ENCODE results near the gene RALY. TPM values are rescaled to one million over a fixed set of nuclear protein-coding genes. Genes with fewer than 3 reads are reported as not detected.
A peak's percentile ranks its signal among the peaks of the same experiment; 100 is the strongest.

RALY gene
- total RNA-seq, 1 experiment from 2014 or later, result 162 TPM

DNA sequence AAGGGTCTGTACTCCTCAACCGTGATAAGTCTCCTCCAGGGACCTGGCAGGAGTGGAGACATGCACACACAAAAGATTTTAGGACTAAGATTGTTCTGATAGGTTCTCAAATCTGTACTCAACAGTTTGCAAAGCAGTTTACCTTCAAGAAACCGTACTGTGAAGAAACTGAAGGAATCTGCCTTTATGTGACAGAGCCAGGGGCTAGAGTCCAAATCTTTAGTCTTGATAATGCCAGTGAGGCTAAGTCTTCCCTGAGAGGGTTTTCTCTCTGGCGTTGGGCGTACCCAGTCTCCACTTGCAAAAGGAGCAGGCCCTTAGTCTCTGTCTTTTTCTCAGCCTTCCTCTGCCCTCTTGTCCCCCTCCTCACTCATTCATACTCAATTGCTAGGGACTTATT lies 47.5 kb downstream of the RALY start:
- Histone ChIP-seq H3K27me3 (no peaks in the 10 kb centered on the region), H3K27ac (no peak overlapping the region), H3K36me3 (peaks cover 5% of the 10 kb centered on the region; the same call in 1 of the 2 replicates), H3K4me1 (peaks cover 40% of the 10 kb centered on the region), H3K4me3 (no peak overlapping the region), H3K9me3 (replicated peaks) (no peaks in the 10 kb centered on the region)
- no peak for DNase-seq

DNA sequence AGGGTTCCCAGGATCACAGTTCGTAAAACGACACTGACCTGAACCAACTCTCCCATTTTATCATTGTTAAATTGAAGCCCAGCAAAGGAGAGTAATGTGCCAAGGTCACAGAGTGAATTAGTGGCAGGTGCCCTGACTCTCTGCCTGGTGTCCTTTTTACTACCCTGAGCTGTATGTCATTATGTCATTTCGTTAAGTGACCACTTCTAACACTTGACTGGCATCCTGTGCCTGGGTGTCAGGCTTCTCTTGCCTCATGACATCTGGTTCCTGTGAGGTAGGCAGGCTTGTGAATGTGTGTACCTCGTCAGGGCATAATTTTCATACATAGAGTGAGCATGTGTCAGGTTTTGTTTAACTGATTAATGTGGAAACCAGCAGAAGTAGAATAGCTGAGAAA lies 48.6 kb downstream of the RALY start:
- H3K9me3 ChIP-seq (replicated peaks), result no peaks in the 10 kb centered on the region
- H3K27ac ChIP-seq, result no peak overlapping the region
- peaks cover 29% of the 10 kb centered on the region for H3K4me1 ChIP-seq
- no peak overlapping the region for H3K4me3 ChIP-seq
- H3K27me3 ChIP-seq, result no peaks in the 10 kb centered on the region
- peaks cover 5% of the 10 kb centered on the region; the same call in 1 of the 2 replicates for H3K36me3 ChIP-seq
- no peak for DNase-seq

DNA sequence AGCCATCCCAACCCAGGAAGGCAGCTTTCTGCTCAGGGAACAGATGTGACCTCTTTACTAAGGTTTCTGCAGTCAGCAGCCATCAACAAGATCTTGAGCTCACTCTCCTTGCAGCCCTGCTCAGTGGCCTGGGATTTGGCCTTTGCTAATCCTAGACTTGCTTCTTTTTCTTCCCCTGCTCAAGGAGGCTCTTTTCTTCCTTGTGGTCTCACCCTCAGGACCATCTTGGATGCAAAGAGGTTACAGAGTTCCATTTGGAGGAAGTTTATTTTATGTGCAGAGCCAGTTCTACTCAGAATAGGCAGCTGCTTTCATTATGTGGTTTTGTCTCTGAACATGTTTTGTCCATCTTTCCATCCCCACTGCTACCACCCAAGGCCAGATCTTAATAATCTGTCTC lies 49.3 kb downstream of the RALY start:
- no peak overlapping the region for H3K27ac ChIP-seq
- DNase-seq, result no peak

DNA sequence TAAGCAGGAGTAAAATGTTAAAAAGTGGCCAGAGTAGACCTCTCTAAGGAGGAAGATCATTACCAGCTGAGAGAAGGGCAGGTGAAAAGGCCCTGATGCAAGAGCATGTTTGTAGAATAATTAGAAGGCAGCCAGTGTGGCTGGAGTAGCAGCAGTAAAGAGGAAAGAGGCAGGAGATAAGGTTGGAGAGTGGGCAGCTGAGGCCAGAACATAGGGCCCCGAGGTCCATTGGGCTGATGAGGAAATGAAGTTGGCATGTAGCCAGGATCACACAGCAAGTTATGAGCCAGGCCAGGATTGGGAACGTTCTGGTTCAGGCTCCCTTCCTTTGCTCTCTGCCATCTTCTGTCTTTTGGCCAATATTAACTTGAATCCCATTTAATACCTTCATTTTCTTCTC lies 51.6 kb downstream of the RALY start:
- peak in 1 of 2 experiments; percentile 44 for DNase-seq

More for the DNA sequence above, 49.3 kb downstream of the RALY start:
- no peaks in the 10 kb centered on the region for H3K9me3 ChIP-seq (replicated peaks)
- H3K4me3 ChIP-seq, result no peak overlapping the region
- H3K27me3 ChIP-seq, result no peaks in the 10 kb centered on the region
- peaks cover 23% of the 10 kb centered on the region for H3K4me1 ChIP-seq
- H3K36me3 ChIP-seq, result peaks cover 5% of the 10 kb centered on the region; the same call in 1 of the 2 replicates

GRCh38 chr20:34045930-34046725 lies 52.4 kb downstream of the RALY start:
- no peak overlapping the region for H3K27ac ChIP-seq
- DNase-seq, result no peak
- no peaks in the 10 kb centered on the region for H3K27me3 ChIP-seq

More for the DNA sequence above, 51.6 kb downstream of the RALY start:
- Histone ChIP-seq H3K9me3 (replicated peaks) (no peaks in the 10 kb centered on the region), H3K4me1 (peaks cover 13% of the 10 kb centered on the region), H3K27me3 (no peaks in the 10 kb centered on the region), H3K4me3 (no peak overlapping the region), H3K36me3 (no peaks in the 10 kb centered on the region), H3K27ac (no peak overlapping the region)

GRCh38 chr20:34047010-34047687 lies 53.4 kb downstream of the RALY start:
- no peak overlapping the region for H3K4me3 ChIP-seq

More at GRCh38 chr20:34045930-34046725, 52.4 kb downstream of the RALY start:
- Histone ChIP-seq H3K4me1 (peaks cover 13% of the 10 kb centered on the region), H3K4me3 (no peak overlapping the region), H3K9me3 (replicated peaks) (no peaks in the 10 kb centered on the region), H3K36me3 (no peaks in the 10 kb centered on the region)

DNA sequence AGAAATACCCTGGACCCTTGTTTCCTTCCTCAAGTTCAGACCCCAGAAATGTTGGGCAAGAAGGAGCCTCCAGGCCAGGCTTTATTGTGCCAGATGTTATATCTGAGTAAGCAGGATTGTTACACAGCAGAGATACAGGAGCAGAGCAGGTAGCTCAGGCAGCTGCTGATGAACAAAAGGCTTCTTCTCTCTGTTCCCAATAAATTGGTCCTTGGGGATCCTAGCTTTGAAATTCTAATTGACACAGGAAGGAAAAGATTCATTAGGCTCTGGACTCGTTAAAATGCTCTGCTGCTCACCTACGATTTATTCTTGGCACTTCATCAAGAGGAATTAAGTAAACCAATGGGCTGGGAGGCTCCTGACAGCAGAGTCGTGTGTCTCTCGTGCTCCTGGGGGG lies 54.2 kb downstream of the RALY start:
- Histone ChIP-seq H3K4me3 (no peak overlapping the region), H3K36me3 (no peaks in the 10 kb centered on the region), H3K27me3 (no peaks in the 10 kb centered on the region), H3K9me3 (replicated peaks) (no peaks in the 10 kb centered on the region), H3K27ac (no peak overlapping the region), H3K4me1 (peaks cover 13% of the 10 kb centered on the region)
- DNase-seq, result no peak

More at GRCh38 chr20:34047010-34047687, 53.4 kb downstream of the RALY start:
- H3K36me3 ChIP-seq, result no peaks in the 10 kb centered on the region
- DNase-seq, result no peak
- H3K27me3 ChIP-seq, result no peaks in the 10 kb centered on the region
- no peaks in the 10 kb centered on the region for H3K9me3 ChIP-seq (replicated peaks)
- no peak overlapping the region for H3K27ac ChIP-seq
- peaks cover 13% of the 10 kb centered on the region for H3K4me1 ChIP-seq

DNA sequence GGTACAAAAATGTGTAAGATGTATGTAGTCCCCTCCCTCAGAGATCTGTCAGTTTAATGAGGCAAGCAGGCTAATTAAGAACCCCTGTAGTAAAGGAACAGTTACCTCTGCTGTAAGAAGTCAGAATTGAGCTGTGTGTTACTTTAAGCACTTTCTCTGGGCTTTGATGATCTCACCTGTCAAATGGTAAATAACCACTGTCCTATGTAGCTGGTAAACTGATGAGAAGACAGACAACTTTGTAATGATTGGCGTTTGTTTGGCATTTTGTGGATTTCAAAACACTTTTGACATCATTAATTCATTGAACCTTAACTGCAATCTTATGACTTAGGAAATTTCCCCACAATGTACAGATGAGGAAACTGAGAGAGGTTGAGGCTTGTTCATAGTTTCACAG lies 55.7 kb downstream of the RALY start:
- H3K4me3 ChIP-seq, result no peak overlapping the region
- H3K27ac ChIP-seq, result no peak overlapping the region
- no peaks in the 10 kb centered on the region for H3K27me3 ChIP-seq
- H3K36me3 ChIP-seq, result no peaks in the 10 kb centered on the region
- DNase-seq, result no peak
- peaks cover 11% of the 10 kb centered on the region for H3K4me1 ChIP-seq
- no peaks in the 10 kb centered on the region for H3K9me3 ChIP-seq (replicated peaks)

- no peaks in the 10 kb centered on the region for H3K9me3 ChIP-seq (replicated peaks)
- peaks cover 10% of the 10 kb centered on the region for H3K4me1 ChIP-seq
- DNase-seq, result no peak
- no peak overlapping the region for H3K27ac ChIP-seq
- no peak overlapping the region for H3K4me3 ChIP-seq
- H3K36me3 ChIP-seq, result no peaks in the 10 kb centered on the region
- H3K27me3 ChIP-seq, result no peaks in the 10 kb centered on the region
Observed at GRCh38 chr20:34049897-34050695, 56.4 kb downstream of the RALY start.

DNA sequence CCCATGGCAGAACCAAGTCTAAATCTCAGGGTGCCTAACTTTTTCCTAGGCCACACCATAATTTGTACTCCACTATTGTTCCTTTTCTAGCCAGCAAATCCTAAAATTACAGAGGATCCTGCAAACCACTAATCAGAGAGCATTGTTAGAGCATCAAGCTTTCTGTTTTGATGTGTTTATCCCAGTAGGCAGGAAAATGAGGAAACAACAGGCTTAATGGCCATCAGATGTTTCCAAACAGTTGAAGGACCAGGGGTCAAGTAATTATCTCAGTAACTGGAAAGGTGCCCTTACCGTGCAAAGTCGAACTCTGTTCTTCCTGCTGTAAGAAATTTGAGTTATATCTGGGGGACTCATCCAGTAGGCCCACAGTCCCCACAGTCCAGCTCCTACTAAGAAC lies 58.7 kb downstream of the RALY start:
- Histone ChIP-seq H3K9me3 (replicated peaks) (no peaks in the 10 kb centered on the region), H3K27ac (no peak overlapping the region), H3K4me3 (no peak overlapping the region), H3K4me1 (no peaks in the 10 kb centered on the region), H3K27me3 (no peaks in the 10 kb centered on the region), H3K36me3 (peaks cover 6% of the 10 kb centered on the region; the same call in 1 of the 2 replicates)
- no peak for DNase-seq

GRCh38 chr20:34055290-34055689 lies 61.6 kb downstream of the RALY start:
- DNase-seq, result no peak
- no peaks in the 10 kb centered on the region for H3K27me3 ChIP-seq
- no peak overlapping the region for H3K27ac ChIP-seq
- no peaks in the 10 kb centered on the region for H3K4me1 ChIP-seq
- no peak overlapping the region for H3K4me3 ChIP-seq
- H3K9me3 ChIP-seq (replicated peaks), result no peaks in the 10 kb centered on the region
- peaks cover 6% of the 10 kb centered on the region; the same call in 1 of the 2 replicates for H3K36me3 ChIP-seq

DNA sequence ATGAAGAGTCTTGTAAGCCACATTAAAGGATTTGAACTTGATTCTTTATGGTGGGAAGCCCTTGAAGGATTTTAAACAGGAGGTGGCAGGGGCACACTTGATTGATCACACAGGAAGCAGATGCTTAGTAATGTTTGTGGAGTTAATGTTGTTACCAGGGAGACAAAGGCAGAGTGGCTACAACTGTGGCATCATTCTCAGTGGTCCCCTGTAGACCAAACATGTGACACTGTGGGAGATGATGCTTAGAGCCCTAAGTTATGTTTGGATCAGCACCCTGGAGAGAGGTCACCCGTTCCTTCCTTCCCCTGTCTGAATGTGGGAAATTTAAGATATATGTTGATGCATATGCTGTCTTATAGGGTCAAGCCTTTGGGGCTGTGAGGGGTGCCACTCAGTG lies 65.1 kb downstream of the RALY start:
- Histone ChIP-seq H3K4me1 (no peaks in the 10 kb centered on the region), H3K36me3 (peaks cover 14% of the 10 kb centered on the region; the same call in 1 of the 2 replicates), H3K27ac (no peak overlapping the region), H3K27me3 (no peaks in the 10 kb centered on the region), H3K4me3 (no peak overlapping the region), H3K9me3 (replicated peaks) (no peaks in the 10 kb centered on the region)
- no peak for DNase-seq

DNA sequence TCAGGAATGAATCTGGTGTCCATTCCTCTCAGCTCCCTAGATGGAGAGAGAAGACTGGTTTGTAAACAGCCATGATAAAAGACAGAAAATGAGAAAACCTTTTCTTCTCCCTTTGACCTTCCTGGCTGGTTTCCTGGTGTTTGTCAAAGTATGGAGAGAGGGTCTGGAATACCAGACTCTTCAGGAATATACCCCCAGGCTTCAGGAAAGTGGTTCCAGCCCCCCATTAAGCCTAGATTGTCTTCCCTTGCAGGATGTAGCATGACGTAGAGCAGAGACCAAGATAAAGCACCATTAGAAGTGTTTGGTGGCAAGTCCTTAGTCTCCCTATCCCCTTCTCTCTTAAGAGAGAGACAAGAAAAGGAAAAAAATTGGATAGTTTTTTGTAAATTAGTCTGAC lies 67.3 kb downstream of the RALY start:
- H3K9me3 ChIP-seq (replicated peaks), result no peaks in the 10 kb centered on the region
- no peak overlapping the region for H3K27ac ChIP-seq
- H3K4me1 ChIP-seq, result no peaks in the 10 kb centered on the region
- peaks cover 19% of the 10 kb centered on the region; the same call in 1 of the 2 replicates for H3K36me3 ChIP-seq
- H3K27me3 ChIP-seq, result no peaks in the 10 kb centered on the region
- H3K4me3 ChIP-seq, result no peak overlapping the region
- no peak for DNase-seq

DNA sequence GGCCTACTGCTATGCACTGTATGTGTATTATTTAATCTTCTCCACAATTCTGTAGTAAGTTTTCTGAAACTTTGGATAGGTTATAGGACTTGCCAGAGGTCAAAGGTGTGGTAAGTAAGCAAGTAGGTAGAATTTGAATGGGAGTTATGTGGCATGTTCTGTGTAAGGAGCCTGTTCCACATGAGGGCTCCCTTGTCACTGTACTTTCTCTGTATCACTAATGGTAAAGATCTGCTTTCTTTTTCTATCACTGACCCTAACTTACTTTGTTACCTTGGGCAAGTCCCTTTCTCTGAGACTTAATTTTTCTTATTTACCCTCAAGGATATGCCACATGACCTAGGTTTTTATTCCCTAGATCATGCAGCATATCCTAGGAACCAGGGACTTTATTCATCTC lies 68.0 kb downstream of the RALY start:
- Histone ChIP-seq H3K4me1 (peaks cover 6% of the 10 kb centered on the region), H3K4me3 (no peak overlapping the region), H3K9me3 (replicated peaks) (no peaks in the 10 kb centered on the region), H3K27me3 (no peaks in the 10 kb centered on the region), H3K27ac (no peak overlapping the region), H3K36me3 (peaks cover 16% of the 10 kb centered on the region; the same call in 1 of the 2 replicates)
- DNase-seq, result no peak

Measured in SJCRH30 (cell line).